HepG2 (cell line): ENCODE measurements around the gene SMIM22. TPM values are rescaled to one million over a fixed set of nuclear protein-coding genes. Genes with fewer than 3 reads are reported as not detected.

ENCODE experiments used
- CC2D1A ChIP-seq: sonication (generic); formaldehyde crosslinking; IDR thresholded peaks from 2 replicates; pipeline ENCODE4 v1.8.1; 2023; ENCODE audit warnings: mild to moderate bottlenecking, missing genetic modification reagents
- FOXA3 ChIP-seq: IDR thresholded peaks from 2 replicates; pipeline ENCODE4 v1.6.1; 2016; ENCODE audit warnings: missing genetic modification reagents, missing compliant biosample characterization
- GLI4 ChIP-seq: sonication (generic); formaldehyde crosslinking; IDR thresholded peaks from 2 replicates; pipeline ENCODE4 v1.5.1; 2020; ENCODE audit warnings: missing genetic modification reagents, mild to moderate bottlenecking, moderate library complexity, borderline replicate concordance
- JUND ChIP-seq: sonication (generic); formaldehyde crosslinking; IDR thresholded peaks from 2 replicates; pipeline ENCODE4 v1.8.0; 2022; ENCODE audit warnings: mild to moderate bottlenecking, missing genetic modification reagents
- NCOA2 ChIP-seq: sonication (generic); formaldehyde crosslinking; IDR thresholded peaks from 2 replicates; pipeline ENCODE4 v1.8.0; 2022; ENCODE audit warnings: inconsistent platforms
- NPAS2 ChIP-seq: sonication (generic); formaldehyde crosslinking; IDR thresholded peaks from 2 replicates; pipeline ENCODE4 v1.8.0; 2022; ENCODE audit warnings: mild to moderate bottlenecking, missing genetic modification reagents, borderline replicate concordance
- NR1H2 ChIP-seq: sonication (generic); formaldehyde crosslinking; IDR thresholded peaks from 2 replicates; pipeline ENCODE4 v1.8.1; 2022; ENCODE audit warnings: low read depth, missing genetic modification reagents, borderline replicate concordance
- NR3C1 ChIP-seq: sonication (generic); formaldehyde crosslinking; IDR thresholded peaks from 2 replicates; pipeline ENCODE4 v1.4.0; 2020; ENCODE audit warnings: missing genetic modification reagents
- RARG ChIP-seq: sonication (generic); formaldehyde crosslinking; IDR thresholded peaks from 2 replicates; pipeline ENCODE4 v1.4.0; 2020; ENCODE audit warnings: low read depth, mild to moderate bottlenecking, missing genetic modification reagents
- REL ChIP-seq: sonication (generic); formaldehyde crosslinking; conservative IDR thresholded peaks from 2 replicates; pipeline ENCODE4 v1.8.0; 2022; ENCODE audit warnings: mild to moderate bottlenecking, missing genetic modification reagents, moderate library complexity
- SMAD3 ChIP-seq: sonication (generic); formaldehyde crosslinking; IDR thresholded peaks from 2 replicates; pipeline ENCODE4 v1.4.0; 2020; ENCODE audit warnings: missing genetic modification reagents
- SOX6 ChIP-seq, 2 experiments: fragments of 450-650 bp in 1 of 2; sonication (generic) in 1 of 2; formaldehyde crosslinking in 1 of 2; IDR thresholded peaks; 2 replicates each; pipeline versions ENCODE4 v1.4.0 to v1.6.1; 2017 to 2020; ENCODE audit warnings: antibody characterized with exemption in 1 of 2, mild to moderate bottlenecking in 1 of 2, missing genetic modification reagents in 1 of 2
- TBP ChIP-seq: sonication (generic); formaldehyde crosslinking; IDR thresholded peaks from 2 replicates; pipeline ENCODE4 v1.5.0; 2020; ENCODE audit warnings: missing genetic modification reagents
- TCF7 ChIP-seq: sonication (generic); IDR thresholded peaks from 2 replicates; pipeline ENCODE4 v1.6.1; 2016; ENCODE audit warnings: antibody characterized with exemption, low read depth
- ZBTB38 ChIP-seq: sonication (generic); formaldehyde crosslinking; IDR thresholded peaks from 2 replicates; pipeline ENCODE4 v1.5.1; 2020; ENCODE audit warnings: mild to moderate bottlenecking, missing genetic modification reagents
- ZFP37 ChIP-seq: sonication (generic); formaldehyde crosslinking; IDR thresholded peaks from 2 replicates; pipeline ENCODE4 v1.4.0; 2020; ENCODE audit warnings: missing genetic modification reagents, borderline replicate concordance
- ZNF335 ChIP-seq: sonication (generic); formaldehyde crosslinking; IDR thresholded peaks from 2 replicates; pipeline ENCODE4 v1.4.0; 2020; ENCODE audit warnings: missing genetic modification reagents
- ZNF343 ChIP-seq: sonication (generic); formaldehyde crosslinking; IDR thresholded peaks from 2 replicates; pipeline ENCODE4 v1.4.0; 2020; ENCODE audit warnings: mild to moderate bottlenecking, missing genetic modification reagents
- ZNF501 ChIP-seq: sonication (generic); formaldehyde crosslinking; IDR thresholded peaks from 2 replicates; pipeline ENCODE4 v1.5.1; 2020; ENCODE audit warnings: mild to moderate bottlenecking, moderate library complexity, missing genetic modification reagents
- ZNF543 ChIP-seq: sonication (generic); formaldehyde crosslinking; IDR thresholded peaks from 2 replicates; pipeline ENCODE4 v1.4.0; 2020; ENCODE audit warnings: mild to moderate bottlenecking, missing genetic modification reagents
- ZNF547 ChIP-seq: sonication (generic); formaldehyde crosslinking; IDR thresholded peaks from 2 replicates; pipeline ENCODE4 v1.5.1; 2020; ENCODE audit warnings: mild to moderate bottlenecking, missing genetic modification reagents
- ZNF768 ChIP-seq: sonication (generic); formaldehyde crosslinking; IDR thresholded peaks from 2 replicates; pipeline ENCODE4 v1.4.0; 2020; ENCODE audit warnings: missing genetic modification reagents
- polyA plus RNA-seq, 8 experiments: library from polyadenylated mRNA; depleted of rRNA in 3 of 8; stranded (reverse) in 7 of 8; unstranded in 1 of 8; fragments of >200 nt; fragmentation: Illumina TruSeq in 4 of 8; extraction: Trizol in 4 of 8; gene quantifications; 2 replicates each; pipeline versions ENCODE4 v1.2.1 to v1.2.3, GENCODE V29; 2011 to 2016; ENCODE audit warnings: low read depth in 4 of 8, missing spikeins in 1 of 8, mixed read lengths in 1 of 8; ENCODE audit not compliant: insufficient read depth in 1 of 8
- total RNA-seq, 5 experiments: library from RNA; depleted of rRNA; stranded (reverse); fragments of >200 nt; fragmentation: Illumina TruSeq; extraction: Trizol; gene quantifications; 2 replicates each; pipeline ENCODE4 v1.2.3, GENCODE V29; 2016; ENCODE audit warnings: low read depth in 1 of 5
- TF ChIP-seq, protein P1 (sequence below): IDR thresholded peaks from 2 replicates; pipeline ENCODE4 v1.6.1; 2012; ENCODE audit warnings: low read depth, low read length, improper control_type of control experiment
- TF ChIP-seq, protein P2 (sequence below): sonication (generic); formaldehyde crosslinking; IDR thresholded peaks from 2 replicates; pipeline ENCODE4 v1.4.0; 2020; ENCODE audit warnings: mild to moderate bottlenecking, low read depth, missing genetic modification reagents
- TF ChIP-seq, protein P3 (sequence below): sonication (generic); formaldehyde crosslinking; IDR thresholded peaks from 2 replicates; pipeline ENCODE4 v1.5.0; 2020; ENCODE audit warnings: mild to moderate bottlenecking, missing genetic modification reagents, borderline replicate concordance

Gene SMIM22
- total and polyA plus RNA-seq, 2 of the 13 experiments (the other 11 are each of a cell fraction or from before 2014, with no cell fraction given), result not detected

DNA sequence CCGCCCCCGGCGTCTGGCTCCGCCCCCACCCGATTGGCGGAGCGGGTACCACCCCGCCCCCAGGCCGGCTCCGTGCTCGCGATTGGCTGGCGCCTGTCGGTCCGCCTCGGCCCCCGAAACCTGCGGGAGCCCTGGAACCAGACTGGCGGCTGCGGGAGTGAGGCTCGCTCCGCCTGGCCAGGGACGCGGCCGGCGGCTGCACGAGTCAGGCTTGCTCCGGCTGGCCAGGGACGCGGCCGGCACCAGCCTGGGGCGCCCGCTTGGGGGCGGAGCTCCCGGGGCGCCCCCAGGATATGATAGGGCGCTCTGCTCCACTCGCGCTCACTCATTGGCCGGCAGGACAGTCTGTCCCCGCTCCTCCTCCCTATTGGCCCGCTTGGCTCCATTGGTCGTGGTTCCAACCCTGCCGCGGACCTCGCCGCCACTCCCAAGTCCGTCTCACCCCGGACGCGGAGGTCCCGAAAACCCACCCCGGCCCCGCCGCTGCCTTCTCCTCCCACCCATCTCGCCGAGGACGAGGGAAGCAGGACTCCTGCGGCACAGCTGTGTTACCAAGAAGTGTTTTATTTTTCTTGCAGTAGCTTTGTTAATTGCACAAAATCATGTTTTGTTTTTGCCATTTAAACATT is 7.6 kb downstream of the SMIM22 start (continued):
- TF ChIP-seq FOXA3 (CRISPR knock-in tag) (no peak), NCOA2 (CRISPR knock-in tag) (no peak), TCF7 (no peak), ZNF543 (CRISPR knock-in tag) (no peak), ZNF501 (CRISPR knock-in tag) (no peak), CC2D1A (no peak), TBP (CRISPR knock-in tag) (no peak), SMAD3 (CRISPR knock-in tag) (no peak), NR3C1 (CRISPR knock-in tag) (no peak), RARG (no peak), JUND (CRISPR knock-in tag) (no peak), GLI4 (no peak), REL (CRISPR knock-in tag) (no peak), ZNF768 (CRISPR knock-in tag) (no peak; the same call in 1 of the 2 replicates), SOX6 (IDR thresholded peaks at IDR 0.05) (no peak), SOX6 (CRISPR knock-in tag; IDR thresholded peaks at IDR 0.05) (no peak), ZNF335 (CRISPR knock-in tag) (no peak), ZNF547 (CRISPR knock-in tag) (no peak), NR1H2 (CRISPR knock-in tag) (no peak), ZBTB38 (CRISPR knock-in tag) (no peak), ZFP37 (CRISPR knock-in tag) (no peak), NPAS2 (CRISPR knock-in tag) (no peak), ZNF343 (CRISPR knock-in tag) (no peak)
- TF ChIP-seq, protein P1, sequence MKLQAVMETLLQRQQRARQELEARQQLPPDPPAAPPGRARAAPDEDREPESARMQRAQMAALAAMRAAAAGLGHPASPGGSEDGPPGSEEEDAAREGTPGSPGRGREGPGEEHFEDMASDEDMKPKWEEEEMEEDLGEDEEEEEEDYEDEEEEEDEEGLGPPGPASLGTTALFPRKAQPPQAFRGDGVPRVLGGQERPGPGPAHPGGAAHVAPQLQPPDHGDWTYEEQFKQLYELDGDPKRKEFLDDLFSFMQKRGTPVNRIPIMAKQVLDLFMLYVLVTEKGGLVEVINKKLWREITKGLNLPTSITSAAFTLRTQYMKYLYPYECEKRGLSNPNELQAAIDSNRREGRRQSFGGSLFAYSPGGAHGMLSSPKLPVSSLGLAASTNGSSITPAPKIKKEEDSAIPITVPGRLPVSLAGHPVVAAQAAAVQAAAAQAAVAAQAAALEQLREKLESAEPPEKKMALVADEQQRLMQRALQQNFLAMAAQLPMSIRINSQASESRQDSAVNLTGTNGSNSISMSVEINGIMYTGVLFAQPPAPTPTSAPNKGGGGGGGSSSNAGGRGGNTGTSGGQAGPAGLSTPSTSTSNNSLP, result no peak
- TF ChIP-seq, protein P2, sequence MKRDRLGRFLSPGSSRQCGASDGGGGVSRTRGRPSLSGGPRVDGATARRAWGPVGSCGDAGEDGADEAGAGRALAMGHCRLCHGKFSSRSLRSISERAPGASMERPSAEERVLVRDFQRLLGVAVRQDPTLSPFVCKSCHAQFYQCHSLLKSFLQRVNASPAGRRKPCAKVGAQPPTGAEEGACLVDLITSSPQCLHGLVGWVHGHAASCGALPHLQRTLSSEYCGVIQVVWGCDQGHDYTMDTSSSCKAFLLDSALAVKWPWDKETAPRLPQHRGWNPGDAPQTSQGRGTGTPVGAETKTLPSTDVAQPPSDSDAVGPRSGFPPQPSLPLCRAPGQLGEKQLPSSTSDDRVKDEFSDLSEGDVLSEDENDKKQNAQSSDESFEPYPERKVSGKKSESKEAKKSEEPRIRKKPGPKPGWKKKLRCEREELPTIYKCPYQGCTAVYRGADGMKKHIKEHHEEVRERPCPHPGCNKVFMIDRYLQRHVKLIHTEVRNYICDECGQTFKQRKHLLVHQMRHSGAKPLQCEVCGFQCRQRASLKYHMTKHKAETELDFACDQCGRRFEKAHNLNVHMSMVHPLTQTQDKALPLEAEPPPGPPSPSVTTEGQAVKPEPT (CRISPR knock-in tag), result no peak
- TF ChIP-seq, protein P3, sequence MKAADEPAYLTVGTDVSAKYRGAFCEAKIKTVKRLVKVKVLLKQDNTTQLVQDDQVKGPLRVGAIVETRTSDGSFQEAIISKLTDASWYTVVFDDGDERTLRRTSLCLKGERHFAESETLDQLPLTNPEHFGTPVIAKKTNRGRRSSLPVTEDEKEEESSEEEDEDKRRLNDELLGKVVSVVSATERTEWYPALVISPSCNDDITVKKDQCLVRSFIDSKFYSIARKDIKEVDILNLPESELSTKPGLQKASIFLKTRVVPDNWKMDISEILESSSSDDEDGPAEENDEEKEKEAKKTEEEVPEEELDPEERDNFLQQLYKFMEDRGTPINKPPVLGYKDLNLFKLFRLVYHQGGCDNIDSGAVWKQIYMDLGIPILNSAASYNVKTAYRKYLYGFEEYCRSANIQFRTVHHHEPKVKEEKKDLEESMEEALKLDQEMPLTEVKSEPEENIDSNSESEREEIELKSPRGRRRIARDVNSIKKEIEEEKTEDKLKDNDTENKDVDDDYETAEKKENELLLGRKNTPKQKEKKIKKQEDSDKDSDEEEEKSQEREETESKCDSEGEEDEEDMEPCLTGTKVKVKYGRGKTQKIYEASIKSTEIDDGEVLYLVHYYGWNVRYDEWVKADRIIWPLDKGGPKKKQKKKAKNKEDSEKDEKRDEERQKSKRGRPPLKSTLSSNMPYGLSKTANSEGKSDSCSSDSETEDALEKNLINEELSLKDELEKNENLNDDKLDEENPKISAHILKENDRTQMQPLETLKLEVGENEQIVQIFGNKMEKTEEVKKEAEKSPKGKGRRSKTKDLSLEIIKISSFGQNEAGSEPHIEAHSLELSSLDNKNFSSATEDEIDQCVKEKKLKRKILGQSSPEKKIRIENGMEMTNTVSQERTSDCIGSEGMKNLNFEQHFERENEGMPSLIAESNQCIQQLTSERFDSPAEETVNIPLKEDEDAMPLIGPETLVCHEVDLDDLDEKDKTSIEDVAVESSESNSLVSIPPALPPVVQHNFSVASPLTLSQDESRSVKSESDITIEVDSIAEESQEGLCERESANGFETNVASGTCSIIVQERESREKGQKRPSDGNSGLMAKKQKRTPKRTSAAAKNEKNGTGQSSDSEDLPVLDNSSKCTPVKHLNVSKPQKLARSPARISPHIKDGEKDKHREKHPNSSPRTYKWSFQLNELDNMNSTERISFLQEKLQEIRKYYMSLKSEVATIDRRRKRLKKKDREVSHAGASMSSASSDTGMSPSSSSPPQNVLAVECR (CRISPR knock-in tag), result no peak
